ENCODE measurements around the gene AP1S3. TPM values are rescaled to one million over a fixed set of nuclear protein-coding genes. Genes with fewer than 3 reads are reported as not detected.

AP1S3 gene
- total RNA-seq, 1 donor from 2014 or later, result 14.3 TPM

DNA sequence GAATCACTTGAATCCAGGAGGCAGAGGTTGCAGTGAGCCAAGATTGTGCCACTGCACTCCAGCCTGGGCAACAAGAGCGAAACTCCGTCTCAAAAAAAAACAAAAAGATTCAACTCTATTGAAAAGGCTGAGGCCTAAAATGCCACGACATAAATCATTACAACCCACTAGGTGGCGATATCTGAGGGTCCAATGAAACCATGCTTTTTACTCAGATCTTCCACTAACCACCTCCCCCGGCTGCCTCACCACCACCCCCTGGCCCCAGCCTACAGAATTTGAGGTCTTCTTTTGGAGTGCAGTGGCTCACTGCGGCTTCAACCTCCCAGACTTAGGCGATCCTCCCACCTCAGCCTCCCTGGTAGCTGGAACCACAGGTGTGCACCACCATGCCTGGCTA is 57.5 kb downstream of the AP1S3 start:
- no peaks in the 10 kb centered on the region for H3K27me3 ChIP-seq (ENCODE audit: insufficient read depth, low read length)
- no peaks in the 10 kb centered on the region for H3K9me3 ChIP-seq (ENCODE audit: insufficient read depth, low read depth, low read length)
- no peak overlapping the region for H3K4me2 ChIP-seq (ENCODE audit: low read length)
- peaks cover 3% of the 10 kb centered on the region for H3K36me3 ChIP-seq (ENCODE audit: insufficient read depth, low read length)
- no peak overlapping the region for H2AFZ ChIP-seq (ENCODE audit: low read depth, low read length)
- H3K9ac ChIP-seq (ENCODE audit: low read length), result no peak overlapping the region
- H3K79me2 ChIP-seq (ENCODE audit: insufficient read depth, low read length), result no peaks in the 10 kb centered on the region
- no peak for TF ChIP-seq EZH2 (IDR thresholded peaks at IDR 0.05; ENCODE audit: insufficient read depth, low read length)
- TF ChIP-seq, protein P1, sequence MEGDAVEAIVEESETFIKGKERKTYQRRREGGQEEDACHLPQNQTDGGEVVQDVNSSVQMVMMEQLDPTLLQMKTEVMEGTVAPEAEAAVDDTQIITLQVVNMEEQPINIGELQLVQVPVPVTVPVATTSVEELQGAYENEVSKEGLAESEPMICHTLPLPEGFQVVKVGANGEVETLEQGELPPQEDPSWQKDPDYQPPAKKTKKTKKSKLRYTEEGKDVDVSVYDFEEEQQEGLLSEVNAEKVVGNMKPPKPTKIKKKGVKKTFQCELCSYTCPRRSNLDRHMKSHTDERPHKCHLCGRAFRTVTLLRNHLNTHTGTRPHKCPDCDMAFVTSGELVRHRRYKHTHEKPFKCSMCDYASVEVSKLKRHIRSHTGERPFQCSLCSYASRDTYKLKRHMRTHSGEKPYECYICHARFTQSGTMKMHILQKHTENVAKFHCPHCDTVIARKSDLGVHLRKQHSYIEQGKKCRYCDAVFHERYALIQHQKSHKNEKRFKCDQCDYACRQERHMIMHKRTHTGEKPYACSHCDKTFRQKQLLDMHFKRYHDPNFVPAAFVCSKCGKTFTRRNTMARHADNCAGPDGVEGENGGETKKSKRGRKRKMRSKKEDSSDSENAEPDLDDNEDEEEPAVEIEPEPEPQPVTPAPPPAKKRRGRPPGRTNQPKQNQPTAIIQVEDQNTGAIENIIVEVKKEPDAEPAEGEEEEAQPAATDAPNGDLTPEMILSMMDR (IDR thresholded peaks at IDR 0.05; ENCODE audit: insufficient read depth, low read depth, low read length), result peak; percentile 21
- no peaks in the 10 kb centered on the region for H3K27me3 Mint-ChIP-seq (ENCODE audit: low read depth, unreplicated experiment)
- H3K4me1 ChIP-seq (ENCODE audit: insufficient read depth, low read length), result no peaks in the 10 kb centered on the region
- H3K4me1 Mint-ChIP-seq (ENCODE audit: low read depth, unreplicated experiment), result no peaks in the 10 kb centered on the region
- H3K27ac Mint-ChIP-seq (ENCODE audit: unreplicated experiment), result no peak overlapping the region
- no peak overlapping the region for H3K27ac ChIP-seq (ENCODE audit: low read depth, low read length)
- no peaks in the 10 kb centered on the region for H4K20me1 ChIP-seq (ENCODE audit: insufficient read depth, low read length)
- DNase-seq (ENCODE audit: low read depth) (no peak), FAIRE-seq (no peak)
- H3K4me3 ChIP-seq (ENCODE audit: insufficient read depth, low read depth, low read length), result no peak overlapping the region
- no peak overlapping the region for H3K4me3 Mint-ChIP-seq (ENCODE audit: unreplicated experiment)
- H3K36me3 Mint-ChIP-seq (ENCODE audit: low read depth, unreplicated experiment), result peaks cover 5% of the 10 kb centered on the region
- H3K9me3 Mint-ChIP-seq (ENCODE audit: unreplicated experiment), result no peaks in the 10 kb centered on the region

DNA sequence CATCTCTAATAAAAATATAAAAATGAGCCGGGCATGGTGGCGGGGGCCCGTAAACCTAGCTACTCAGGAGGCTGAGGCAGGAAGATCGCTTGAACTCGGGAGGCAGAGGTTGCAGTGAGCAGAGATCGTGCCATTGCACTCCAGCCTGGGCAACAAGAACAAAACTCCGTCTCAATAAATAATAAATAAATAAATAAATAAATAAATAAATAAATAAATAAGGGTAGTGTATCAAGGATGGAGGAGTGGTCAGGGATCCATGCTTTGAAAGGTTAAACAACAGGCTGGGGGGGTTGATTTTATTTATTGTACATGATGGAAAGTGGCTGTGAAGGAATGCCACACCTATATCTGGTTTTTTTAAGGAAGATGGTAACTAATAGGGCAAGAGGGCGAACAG is 63.2 kb downstream of the AP1S3 start:
- Histone ChIP-seq H3K79me2 (ENCODE audit: insufficient read depth, low read length) (no peaks in the 10 kb centered on the region), H3K4me1 (ENCODE audit: insufficient read depth, low read length) (no peaks in the 10 kb centered on the region), H3K4me3 (ENCODE audit: insufficient read depth, low read depth, low read length) (no peak overlapping the region), H3K27ac (ENCODE audit: low read depth, low read length) (no peak overlapping the region), H3K9me3 (ENCODE audit: insufficient read depth, low read depth, low read length) (no peaks in the 10 kb centered on the region), H2AFZ (ENCODE audit: low read depth, low read length) (no peak overlapping the region), H4K20me1 (ENCODE audit: insufficient read depth, low read length) (no peaks in the 10 kb centered on the region), H3K27me3 (ENCODE audit: insufficient read depth, low read length) (no peaks in the 10 kb centered on the region), H3K4me2 (ENCODE audit: low read length) (no peak overlapping the region), H3K36me3 (ENCODE audit: insufficient read depth, low read length) (peaks cover 3% of the 10 kb centered on the region), H3K9ac (ENCODE audit: low read length) (no peak overlapping the region)
- TF ChIP-seq, protein P1 (IDR thresholded peaks at IDR 0.05; ENCODE audit: insufficient read depth, low read depth, low read length), result no peak
- no peak for TF ChIP-seq EZH2 (IDR thresholded peaks at IDR 0.05; ENCODE audit: insufficient read depth, low read length)
- FAIRE-seq (no peak), DNase-seq (ENCODE audit: low read depth) (no peak)
- no peak overlapping the region for H3K27ac Mint-ChIP-seq (ENCODE audit: unreplicated experiment)
- H3K36me3 Mint-ChIP-seq (ENCODE audit: low read depth, unreplicated experiment), result peaks cover 5% of the 10 kb centered on the region
- no peaks in the 10 kb centered on the region for H3K27me3 Mint-ChIP-seq (ENCODE audit: low read depth, unreplicated experiment)
- H3K9me3 Mint-ChIP-seq (ENCODE audit: unreplicated experiment), result no peaks in the 10 kb centered on the region
- H3K4me1 Mint-ChIP-seq (ENCODE audit: low read depth, unreplicated experiment), result no peaks in the 10 kb centered on the region
- H3K4me3 Mint-ChIP-seq (ENCODE audit: unreplicated experiment), result no peak overlapping the region

DNA sequence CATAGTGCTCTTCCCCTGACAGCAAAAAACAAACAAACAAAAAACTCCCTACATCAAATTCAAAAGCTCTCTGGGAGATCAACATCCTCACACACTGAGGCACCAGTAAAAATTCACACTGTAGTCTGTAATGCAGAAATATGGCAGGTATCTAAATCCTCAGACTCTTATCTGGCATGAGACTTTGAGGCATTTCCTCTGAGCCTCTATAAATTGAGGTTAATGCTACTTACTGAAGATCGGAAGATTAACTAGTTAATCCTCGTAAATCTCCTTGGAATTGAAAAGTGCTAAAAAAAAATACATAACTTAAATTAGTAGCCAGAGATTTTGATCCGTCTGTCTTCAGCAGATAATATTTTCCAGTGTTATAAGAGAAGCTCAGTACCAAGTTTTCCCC is 65.0 kb downstream of the AP1S3 start:
- no peaks in the 10 kb centered on the region for H3K4me1 Mint-ChIP-seq (ENCODE audit: low read depth, unreplicated experiment)
- H3K4me3 Mint-ChIP-seq (ENCODE audit: unreplicated experiment), result no peak overlapping the region
- H3K36me3 Mint-ChIP-seq (ENCODE audit: low read depth, unreplicated experiment), result peaks cover 5% of the 10 kb centered on the region
- Histone ChIP-seq H2AFZ (ENCODE audit: low read depth, low read length) (no peak overlapping the region), H3K27ac (ENCODE audit: low read depth, low read length) (no peak overlapping the region), H3K79me2 (ENCODE audit: insufficient read depth, low read length) (no peaks in the 10 kb centered on the region), H3K27me3 (ENCODE audit: insufficient read depth, low read length) (no peaks in the 10 kb centered on the region), H4K20me1 (ENCODE audit: insufficient read depth, low read length) (no peaks in the 10 kb centered on the region), H3K4me1 (ENCODE audit: insufficient read depth, low read length) (no peaks in the 10 kb centered on the region), H3K9me3 (ENCODE audit: insufficient read depth, low read depth, low read length) (no peaks in the 10 kb centered on the region), H3K36me3 (ENCODE audit: insufficient read depth, low read length) (peaks cover 3% of the 10 kb centered on the region), H3K4me2 (ENCODE audit: low read length) (no peak overlapping the region), H3K9ac (ENCODE audit: low read length) (no peak overlapping the region), H3K4me3 (ENCODE audit: insufficient read depth, low read depth, low read length) (no peak overlapping the region)
- no peaks in the 10 kb centered on the region for H3K27me3 Mint-ChIP-seq (ENCODE audit: low read depth, unreplicated experiment)
- no peak for TF ChIP-seq EZH2 (IDR thresholded peaks at IDR 0.05; ENCODE audit: insufficient read depth, low read length)
- TF ChIP-seq, protein P1 (IDR thresholded peaks at IDR 0.05; ENCODE audit: insufficient read depth, low read depth, low read length), result no peak
- FAIRE-seq (no peak), DNase-seq (ENCODE audit: low read depth) (no peak)
- no peak overlapping the region for H3K27ac Mint-ChIP-seq (ENCODE audit: unreplicated experiment)
- no peaks in the 10 kb centered on the region for H3K9me3 Mint-ChIP-seq (ENCODE audit: unreplicated experiment)

All from astrocyte (in vitro differentiated cells and primary cell).